GM18508 (cell line): ENCODE measurements around the gene GNAO1.
A peak's percentile ranks its signal among the peaks of the same experiment; 100 is the strongest.

ENCODE experiments used
- ATAC-seq: cut with Tn5 transposase; IDR thresholded peaks from one replicate; pipeline ENCODE4 v1.9.1; 2021; ENCODE audit warnings: moderate number of reproducible peaks; ENCODE audit not compliant: insufficient read depth, unreplicated experiment

The GNAO1 gene

GRCh38 chr16:56355786-56356275, 164.5 kb downstream of the GNAO1 start:
- ATAC-seq = no peak

DNA sequence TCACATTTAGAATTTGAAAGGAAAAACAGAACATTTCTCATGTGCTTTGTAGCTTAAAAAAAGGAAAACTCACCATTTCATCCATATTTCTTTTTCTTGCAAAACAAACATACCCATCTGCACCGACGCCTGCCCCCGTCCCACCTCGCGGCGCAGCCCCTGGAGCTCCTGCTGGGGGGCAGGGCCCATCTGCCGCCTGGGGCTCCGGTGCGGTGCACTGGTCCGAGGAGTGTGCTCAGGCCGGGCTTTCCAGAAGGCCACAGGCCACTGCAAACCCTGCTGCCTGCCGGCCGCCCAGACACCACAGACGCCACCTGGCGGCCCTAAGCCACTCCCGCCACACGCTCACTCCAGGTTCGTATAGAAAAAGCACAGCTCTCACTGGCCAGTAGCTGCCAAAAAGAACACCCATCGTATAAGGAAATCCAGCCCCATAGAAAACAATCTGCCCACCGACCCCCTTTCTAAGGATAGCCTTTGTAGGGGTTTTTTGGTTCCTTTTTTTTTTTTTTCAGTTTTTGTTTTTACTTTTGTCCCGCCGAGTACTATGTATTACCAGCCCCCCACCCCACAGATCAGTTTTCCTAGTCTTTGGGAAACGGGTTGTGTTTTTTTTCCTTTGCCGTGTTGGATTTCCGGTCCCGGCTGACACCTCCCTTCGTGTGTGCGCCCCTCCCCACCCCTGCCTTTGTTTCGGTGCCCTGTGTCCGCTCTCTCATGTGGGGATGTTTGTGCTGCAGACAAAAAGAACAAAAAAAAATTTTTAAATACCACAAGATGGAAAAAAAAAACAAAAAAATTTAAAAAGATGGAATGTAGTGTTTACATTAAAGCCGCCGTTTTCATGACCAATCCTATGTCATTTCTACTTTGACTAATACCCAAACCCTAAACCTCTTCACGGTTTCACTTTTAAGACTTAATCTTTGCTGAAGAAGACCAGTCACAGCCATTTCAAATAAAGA, 165.3 kb downstream of the GNAO1 start:
- ATAC-seq = peak; percentile 66

- no peak for ATAC-seq
These were observed 166.0 kb downstream of the GNAO1 start for GRCh38 chr16:56357241-56357764.

DNA sequence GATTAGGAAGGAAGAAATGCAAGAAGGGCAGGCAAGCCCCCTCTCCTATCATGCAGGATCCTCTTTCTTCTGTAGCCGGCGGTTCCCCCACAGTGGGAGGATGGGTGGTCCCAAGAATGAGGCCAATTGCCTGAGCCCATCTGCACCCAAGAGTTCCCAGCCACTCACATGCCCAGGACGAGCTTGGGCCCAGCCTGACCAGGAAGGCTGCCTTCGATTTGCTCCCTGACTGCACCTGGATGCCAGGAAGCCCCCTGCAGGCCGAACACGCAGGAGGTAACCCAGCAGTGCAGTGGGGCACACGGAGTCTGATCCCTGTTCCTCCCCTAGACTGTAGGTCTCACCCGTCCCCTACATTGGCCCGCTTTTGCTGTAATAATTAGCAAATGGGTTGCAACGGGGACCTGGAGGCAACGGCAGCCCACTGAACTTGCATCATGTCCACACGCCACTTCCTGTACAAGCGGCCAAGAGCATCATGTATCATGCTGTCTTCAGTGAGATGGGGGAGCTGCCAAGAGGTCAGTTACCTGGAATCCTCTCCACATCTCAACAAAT, 166.6 kb downstream of the GNAO1 start:
- no peak for ATAC-seq

DNA sequence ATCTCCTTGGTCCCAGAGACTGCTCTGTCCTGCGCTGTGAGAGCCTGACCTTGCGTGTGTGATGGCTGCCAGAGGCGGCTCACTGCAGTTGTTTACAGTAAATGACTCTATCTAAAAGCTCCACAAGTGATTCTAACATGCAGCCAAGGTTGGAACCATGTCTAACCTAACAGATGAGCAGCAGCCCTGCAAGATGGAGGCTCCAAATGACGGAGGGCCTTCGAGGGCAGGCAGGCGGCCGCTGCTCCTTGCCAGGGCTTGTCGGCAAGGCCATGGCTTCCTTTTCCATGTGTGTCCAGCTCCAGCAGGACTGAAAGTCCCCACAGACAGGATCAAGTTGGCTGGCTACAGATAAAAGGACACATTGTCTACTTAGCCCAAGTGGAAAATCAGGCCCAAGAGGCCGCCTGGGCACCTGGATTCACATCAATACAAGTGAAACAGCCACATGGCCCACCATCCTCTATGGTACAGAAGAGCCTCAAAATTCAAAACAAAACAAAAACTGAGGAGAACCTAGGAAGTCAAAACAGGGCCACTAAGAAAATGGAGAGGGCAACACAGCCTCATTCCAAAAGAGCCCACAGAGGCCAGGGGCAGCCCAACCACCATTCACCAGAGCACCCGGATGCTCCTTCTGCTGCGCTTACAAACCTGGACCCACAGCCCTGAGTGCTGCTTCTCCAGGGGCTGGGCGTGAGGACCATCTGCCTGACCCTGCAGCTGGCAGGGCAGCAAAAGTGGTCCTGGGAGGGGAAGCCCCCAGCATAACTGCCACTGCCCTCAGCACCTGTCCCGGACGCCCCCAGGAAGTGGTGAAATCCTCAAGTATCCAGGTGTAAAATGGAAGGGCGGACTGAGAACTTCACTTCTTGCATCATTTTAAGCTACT, 169.1 kb downstream of the GNAO1 start:
- ATAC-seq = no peak

DNA sequence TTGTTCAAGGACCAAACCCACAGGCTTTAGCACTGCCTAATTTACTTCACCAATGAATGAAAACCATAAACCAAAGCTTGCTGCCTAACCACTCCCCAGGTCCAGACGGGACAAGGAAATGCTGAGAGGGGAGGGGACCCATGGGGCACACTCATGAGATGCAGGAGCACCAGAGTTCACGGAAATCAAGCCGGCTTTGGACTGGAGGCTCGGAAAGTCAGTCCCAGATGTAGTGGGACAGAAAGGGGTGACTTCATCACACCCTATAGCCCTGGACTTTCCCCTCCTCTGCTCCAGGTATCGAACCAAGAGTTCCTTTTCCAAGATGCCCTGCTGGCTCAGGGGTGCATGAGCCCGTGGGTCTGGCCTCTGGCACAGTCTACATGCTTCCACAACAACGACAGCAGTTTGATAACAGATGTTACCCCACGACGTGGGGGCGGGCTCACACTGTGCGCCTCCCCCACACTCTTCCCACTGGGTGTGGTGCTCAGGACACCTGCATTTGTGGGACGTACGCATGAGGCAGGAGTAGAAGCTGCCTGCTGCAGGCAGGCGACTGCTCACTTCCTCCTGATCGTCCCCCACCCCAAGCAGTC, 170.9 kb downstream of the GNAO1 start:
- no peak for ATAC-seq

DNA sequence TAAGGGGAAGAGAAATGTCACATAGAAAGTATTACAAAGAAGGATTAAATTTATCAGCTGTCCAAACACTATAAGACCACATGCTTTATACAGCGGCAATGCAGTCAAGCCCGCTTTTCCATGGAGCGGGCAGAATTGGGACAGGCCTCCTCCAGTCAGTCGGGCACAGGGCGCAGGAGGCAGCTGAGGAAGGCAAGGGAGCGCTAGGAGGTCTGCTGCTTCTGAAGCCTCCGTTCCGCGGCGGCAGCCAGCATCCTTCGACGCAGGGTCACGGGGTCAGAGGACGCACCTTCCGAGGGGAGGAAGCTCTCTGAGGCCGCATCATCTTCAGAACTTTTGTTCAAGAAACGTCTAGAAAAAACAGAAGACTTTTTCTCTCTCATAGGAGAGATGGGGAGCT, 171.4 kb downstream of the GNAO1 start:
- no peak for ATAC-seq

DNA sequence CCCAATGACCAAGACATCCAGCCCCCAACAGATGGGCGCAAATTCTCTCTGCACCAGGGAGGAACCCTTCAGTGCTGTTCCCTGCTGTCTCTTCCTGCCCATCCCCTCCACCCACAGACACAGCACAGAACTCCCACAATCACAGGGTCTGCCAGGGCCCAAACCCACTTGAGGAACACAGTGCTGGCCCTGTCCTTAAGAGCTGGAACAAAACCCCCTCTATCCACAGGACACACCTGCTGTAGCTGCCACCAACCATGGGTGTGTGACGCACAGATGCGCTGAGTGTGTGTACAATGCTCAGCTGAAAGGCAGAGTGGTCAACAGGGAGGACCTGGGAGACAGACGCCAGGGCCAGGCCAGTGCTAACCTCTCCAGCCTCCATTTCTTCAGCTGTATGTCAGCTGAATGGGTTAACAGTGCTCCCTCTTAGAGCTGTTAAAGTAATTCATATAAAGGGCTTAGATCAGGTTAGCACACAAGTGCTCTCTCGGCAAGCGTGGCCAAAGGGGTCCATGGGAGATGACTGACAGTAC, 172.0 kb downstream of the GNAO1 start:
- no peak for ATAC-seq

- no peak for ATAC-seq
These were observed 172.7 kb downstream of the GNAO1 start for GRCh38 chr16:56363781-56364565.

- ATAC-seq = no peak
These were observed 173.6 kb downstream of the GNAO1 start for GRCh38 chr16:56364865-56365264.

GRCh38 chr16:56365552-56365951, 174.3 kb downstream of the GNAO1 start:
- ATAC-seq = no peak

DNA sequence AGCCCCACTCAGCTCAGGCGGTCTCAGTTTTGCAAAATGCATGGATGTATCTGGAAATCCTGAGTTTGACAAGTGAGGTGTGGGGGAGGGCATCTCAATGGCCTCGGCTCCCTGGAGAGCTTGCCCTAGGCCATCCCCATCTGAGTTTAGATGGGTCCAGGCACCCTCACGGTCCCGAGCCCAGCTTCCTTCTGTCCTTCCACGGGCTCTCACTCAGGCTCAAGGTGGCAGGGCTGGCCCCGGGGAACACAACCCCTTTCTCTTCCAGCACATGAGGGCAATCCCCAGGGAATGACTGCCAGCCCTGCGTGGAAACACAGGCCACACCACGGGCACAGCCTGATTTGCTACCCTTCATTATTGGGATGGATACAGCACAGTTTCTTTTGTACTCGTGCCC, 175.7 kb downstream of the GNAO1 start:
- no peak for ATAC-seq

DNA sequence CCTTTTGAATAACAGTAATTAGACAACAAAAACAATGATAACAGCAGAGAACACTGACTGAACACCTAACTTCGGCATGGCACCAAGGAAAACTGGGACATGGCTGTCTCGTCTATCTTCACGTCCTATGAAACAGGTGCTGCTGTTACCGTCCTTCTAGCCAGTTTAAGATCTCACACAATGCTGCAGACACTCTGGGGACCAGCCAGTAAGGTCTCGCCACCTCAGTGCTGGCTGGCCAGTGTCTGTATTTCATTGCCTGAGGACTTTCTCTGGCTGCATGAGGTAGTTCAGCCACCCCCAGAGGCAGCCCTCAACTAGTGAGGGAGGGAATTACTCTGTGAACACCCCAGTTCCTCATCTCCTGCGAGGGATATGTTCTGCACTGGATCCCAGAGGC, 176.5 kb downstream of the GNAO1 start:
- ATAC-seq = no peak

DNA sequence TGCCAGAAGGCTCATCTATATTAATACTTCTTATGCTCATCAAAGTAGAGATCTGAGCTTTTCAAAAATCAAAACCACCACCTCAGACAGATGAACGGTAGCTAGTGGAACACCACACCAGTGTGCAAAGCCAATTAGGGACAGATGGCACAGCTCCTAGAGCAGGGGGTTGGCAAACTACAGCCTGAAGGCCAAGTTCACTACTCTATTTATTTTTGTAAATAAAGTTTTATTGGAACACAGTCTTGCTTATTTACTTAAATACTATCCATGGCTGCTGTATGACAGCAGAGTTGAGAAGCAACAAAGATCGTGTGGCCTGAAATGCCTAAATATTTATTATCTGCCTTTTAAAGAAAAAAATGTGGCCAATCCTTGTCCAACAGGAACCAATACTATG, 177.3 kb downstream of the GNAO1 start:
- ATAC-seq = no peak

- ATAC-seq = no peak
These were observed 177.9 kb downstream of the GNAO1 start for GRCh38 chr16:56369202-56369601.

GRCh38 chr16:56370185-56370874, 179.0 kb downstream of the GNAO1 start:
- no peak for ATAC-seq

- no peak for ATAC-seq
These were observed 179.8 kb downstream of the GNAO1 start for GRCh38 chr16:56370875-56371659.

GRCh38 chr16:56371660-56371937, 180.3 kb downstream of the GNAO1 start:
- ATAC-seq = no peak
